Parathyroid adenoma (tissue), 2 donors: ENCODE measurements around the gene TMEM139.
A peak's percentile ranks its signal among the peaks of the same experiment; 100 is the strongest.
"Not testable (repeated sequence)": the region's sequence is repeated elsewhere in the genome, so short reads cannot be mapped to it uniquely, and the experiment has no call there.

ENCODE experiments used
- H2AFZ ChIP-seq: fragments of 300-600 bp; sonication (generic); one replicate; pipeline ENCODE4 v1.7.0; 2017; ENCODE audit warnings: antibody characterized with exemption, mild to moderate bottlenecking
- H3K27ac ChIP-seq: fragments of 300-600 bp; sonication (generic); one replicate; pipeline ENCODE4 v1.7.0; 2017
- H3K27me3 ChIP-seq: fragments of 300-600 bp; sonication (generic); one replicate; pipeline ENCODE4 v1.7.0; 2017; ENCODE audit warnings: low read length; ENCODE audit not compliant: control insufficient read depth, insufficient read depth
- H3K36me3 ChIP-seq: fragments of 300-600 bp; sonication (generic); one replicate; pipeline ENCODE4 v1.7.0; 2017; ENCODE audit warnings: low read length; ENCODE audit not compliant: control insufficient read depth, insufficient read depth
- H3K4me1 ChIP-seq: fragments of 300-600 bp; sonication (generic); one replicate; pipeline ENCODE4 v1.7.0; 2017; ENCODE audit warnings: control low read depth
- H3K4me2 ChIP-seq: fragments of 300-600 bp; sonication (generic); one replicate; pipeline ENCODE4 v1.7.0; 2017; ENCODE audit warnings: low read length
- H3K4me3 ChIP-seq: fragments of 300-600 bp; sonication (generic); one replicate; pipeline ENCODE4 v1.7.0; 2017; ENCODE audit warnings: low read depth, low read length
- H3K79me2 ChIP-seq: fragments of 300-600 bp; sonication (generic); one replicate; pipeline ENCODE4 v1.7.0; 2017; ENCODE audit warnings: control low read depth
- H3K9ac ChIP-seq: fragments of 300-600 bp; sonication (generic); one replicate; pipeline ENCODE4 v1.7.0; 2017; ENCODE audit warnings: mild to moderate bottlenecking
- H3K9me3 ChIP-seq: fragments of 300-600 bp; sonication (generic); one replicate; pipeline ENCODE4 v1.7.0; 2017; ENCODE audit warnings: low read length; ENCODE audit not compliant: control insufficient read depth
- CTCF ChIP-seq: fragments of 300-600 bp; sonication (generic); IDR thresholded peaks from one replicate; pipeline ENCODE4 v1.7.0; 2017; ENCODE audit warnings: antibody characterized with exemption, mild to moderate bottlenecking
- donor health status: primary hyperparathyroidism.

The TMEM139 gene

GRCh38 chr7:143289421-143289820, 4.7 kb downstream of the TMEM139 start:
- Histone ChIP-seq H3K79me2 (no peaks in the 10 kb centered on the region), H3K27ac (peak overlapping the region; percentile 79), H3K4me3 (peak overlapping the region; percentile 79), H2AFZ (no peak overlapping the region), H3K36me3 (no peaks in the 10 kb centered on the region), H3K4me1 (peaks cover 7% of the 10 kb centered on the region), H3K27me3 (no peaks in the 10 kb centered on the region), H3K4me2 (peak overlapping the region; percentile 51), H3K9me3 (no peaks in the 10 kb centered on the region), H3K9ac (no peak overlapping the region)
- TF ChIP-seq CTCF = no peak

GRCh38 chr7:143289888-143290287, 5.1 kb downstream of the TMEM139 start:
- H3K9ac ChIP-seq, H3K79me2 ChIP-seq, H3K4me2 ChIP-seq, H3K4me1 ChIP-seq, H3K9me3 ChIP-seq, H3K4me3 ChIP-seq, H3K36me3 ChIP-seq, H2AFZ ChIP-seq, H3K27ac ChIP-seq, H3K27me3 ChIP-seq: not testable (repeated sequence)

GRCh38 chr7:143290293-143290692, 5.5 kb downstream of the TMEM139 start:
- Histone ChIP-seq H3K36me3 (no peaks in the 10 kb centered on the region), H3K27me3 (no peaks in the 10 kb centered on the region), H3K4me1 (peaks cover 7% of the 10 kb centered on the region), H2AFZ (no peak overlapping the region), H3K79me2 (no peaks in the 10 kb centered on the region), H3K9ac (no peak overlapping the region), H3K27ac (no peak overlapping the region), H3K4me2 (no peak overlapping the region), H3K9me3 (no peaks in the 10 kb centered on the region), H3K4me3 (no peak overlapping the region)
- TF ChIP-seq CTCF = no peak

GRCh38 chr7:143292876-143293275, 8.1 kb downstream of the TMEM139 start:
- H3K27ac ChIP-seq = no peak overlapping the region
- no peak overlapping the region for H3K9ac ChIP-seq
- no peak overlapping the region for H2AFZ ChIP-seq
- TF ChIP-seq CTCF = no peak
- H3K79me2 ChIP-seq = no peaks in the 10 kb centered on the region
- no peaks in the 10 kb centered on the region for H3K27me3 ChIP-seq
- H3K4me1 ChIP-seq = peaks cover 16% of the 10 kb centered on the region
- no peaks in the 10 kb centered on the region for H3K36me3 ChIP-seq
- no peaks in the 10 kb centered on the region for H3K9me3 ChIP-seq
- no peak overlapping the region for H3K4me2 ChIP-seq
- no peak overlapping the region for H3K4me3 ChIP-seq

- H3K4me3 ChIP-seq = no peak overlapping the region
- peaks cover 10% of the 10 kb centered on the region for H3K4me1 ChIP-seq
- no peak overlapping the region for H2AFZ ChIP-seq
- no peaks in the 10 kb centered on the region for H3K9me3 ChIP-seq
- H3K9ac ChIP-seq = no peak overlapping the region
- H3K27me3 ChIP-seq = no peaks in the 10 kb centered on the region
- H3K27ac ChIP-seq = no peak overlapping the region
- H3K4me2 ChIP-seq = peak overlapping the region; percentile 19
- no peaks in the 10 kb centered on the region for H3K36me3 ChIP-seq
- H3K79me2 ChIP-seq = no peaks in the 10 kb centered on the region
- no peak for TF ChIP-seq CTCF
These were observed 11.1 kb downstream of the TMEM139 start for GRCh38 chr7:143295870-143296269.
